Pancreas (tissue), 10 donors: Measurements from ENCODE around the gene XKR7. TPM values are rescaled to one million over a fixed set of nuclear protein-coding genes. Genes with fewer than 3 reads are reported as not detected.

ENCODE experiments used
- ATAC-seq, 4 donors: fragments of 200-7000 bp; cut with Tn5 transposase; one replicate each; pipeline versions ENCODE4 v1.8.0 to v1.9.1; 2020; ENCODE audit warnings: mild to moderate bottlenecking in 4 of 4, moderate library complexity in 4 of 4
- DNase-seq, 6 donors: peaks; one replicate each; pipeline ENCODE4 v3.0.0-alpha.2; 2020
- FAIRE-seq: peaks from 2 replicates; lab custom pipeline; 2012; peaks lifted over from hg19 to GRCh38; lab: Jason Lieb, UNC
- H3K27ac ChIP-seq, 4 donors: fragments of 200-600 bp; sonication (generic); 1 replicate in 3 of 4; 2 replicates in 1 of 4; pipeline versions ENCODE4 v1.5.0 to v1.8.0; 2020
- H3K27me3 ChIP-seq, 4 donors: fragments of 200-600 bp; one replicate each; pipeline ENCODE4 v1.8.0; 2021
- H3K36me3 ChIP-seq, 3 donors: fragments of 200-600 bp; sonication (generic) in 1 of 3; one replicate each; pipeline versions ENCODE4 v1.5.0 to v1.8.0; 2020 to 2021
- H3K4me1 ChIP-seq, 3 donors: fragments of 200-600 bp; one replicate each; pipeline ENCODE4 v1.8.0; 2021
- H3K4me3 ChIP-seq, 4 donors: fragments of 200-600 bp; sonication (generic) in 2 of 4; one replicate each; pipeline versions ENCODE4 v1.5.0 to v1.8.0; 2020 to 2021
- H3K9me3 ChIP-seq, 4 donors: fragments of 200-600 bp; one replicate each; pipeline ENCODE4 v1.8.0; 2021
- WGBS, 2 donors: extraction: QIAGEN DNeasy Blood & Tissue Kit; methylation state at CpG; one replicate each; pipeline ENCODE4 v1.1.7; 2013; 5-methylcytosine and 5-hydroxymethylcytosine counted together
- intact Hi-C, 3 donors: fragments of 100-400 bp; cut with DNase I; formaldehyde crosslinking; loops; one replicate each; pipeline versions ENCODE4 v1.11.1 to v1.14.2; 2022
- polyA plus RNA-seq, 2 donors: library from polyadenylated mRNA; stranded (reverse); fragments of 200-250 nt; gene quantifications; one replicate each; pipeline ENCODE4 v1.2.3, GENCODE V29; 2013
- total RNA-seq, 6 donors: library from RNA; stranded (reverse); fragmentation: NEBNext Ultra II Directional in 4 of 6; extraction: Animal tissue kit (Norgen Biotek cat#: 25700) in 4 of 6; gene quantifications; one replicate each; pipeline versions ENCODE4 v1.2.1 to v1.2.4, GENCODE V29; 2021 to 2023
- TF ChIP-seq, protein P1 (sequence below), 4 donors: fragments of 200-600 bp; sonication (generic) in 3 of 4; IDR thresholded peaks; one replicate each; pipeline versions ENCODE4 v1.5.0 to v1.8.0; 2021; ENCODE audit warnings: antibody characterized with exemption in 4 of 4
- donor health status: healthy with polysubstance abuse.
- donor health status: DM: no; HTN: no; CAD: no; lungs with moderate emphysema.
- donor health status: DM: no; HTN: no; CAD: no.
- donor health status: control.
- donor health status: control.
- donor health status: Bipolar disorder and iron deficiency.
- donor health status: DM: yes; HTN: yes; CAD: no.
- donor health status: DM: no; HTN: no; CAD: no.
- donor health status: DM: no; HTN: no; CAD: no.
- donor health status: DM: yes; HTN: yes; CAD: no.

Gene XKR7
- total and polyA plus RNA-seq, 8 donors, result 0.05 to 1.2 (median 0.33) TPM

- no peak for FAIRE-seq
- H3K4me3 ChIP-seq, result no peak overlapping the region
- H3K36me3 ChIP-seq, result no peaks in the 10 kb centered on the region
- 22 to 24% methylated on average over 17 of the region's 17 CpGs for WGBS, 2 donors
- peak in 1 of 6 donors; percentile 46 for DNase-seq
- H3K27me3 ChIP-seq, result peaks cover 0 to 22% (median 0%) of the 10 kb centered on the region in 4 donors
- ATAC-seq, result peak in 2 of 4 donors; percentile 70 to 75
- intact Hi-C loops, result no loop called here
- no peak overlapping the region for H3K27ac ChIP-seq
- no peaks in the 10 kb centered on the region for H3K9me3 ChIP-seq
- TF ChIP-seq, protein P1, sequence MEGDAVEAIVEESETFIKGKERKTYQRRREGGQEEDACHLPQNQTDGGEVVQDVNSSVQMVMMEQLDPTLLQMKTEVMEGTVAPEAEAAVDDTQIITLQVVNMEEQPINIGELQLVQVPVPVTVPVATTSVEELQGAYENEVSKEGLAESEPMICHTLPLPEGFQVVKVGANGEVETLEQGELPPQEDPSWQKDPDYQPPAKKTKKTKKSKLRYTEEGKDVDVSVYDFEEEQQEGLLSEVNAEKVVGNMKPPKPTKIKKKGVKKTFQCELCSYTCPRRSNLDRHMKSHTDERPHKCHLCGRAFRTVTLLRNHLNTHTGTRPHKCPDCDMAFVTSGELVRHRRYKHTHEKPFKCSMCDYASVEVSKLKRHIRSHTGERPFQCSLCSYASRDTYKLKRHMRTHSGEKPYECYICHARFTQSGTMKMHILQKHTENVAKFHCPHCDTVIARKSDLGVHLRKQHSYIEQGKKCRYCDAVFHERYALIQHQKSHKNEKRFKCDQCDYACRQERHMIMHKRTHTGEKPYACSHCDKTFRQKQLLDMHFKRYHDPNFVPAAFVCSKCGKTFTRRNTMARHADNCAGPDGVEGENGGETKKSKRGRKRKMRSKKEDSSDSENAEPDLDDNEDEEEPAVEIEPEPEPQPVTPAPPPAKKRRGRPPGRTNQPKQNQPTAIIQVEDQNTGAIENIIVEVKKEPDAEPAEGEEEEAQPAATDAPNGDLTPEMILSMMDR (IDR thresholded peaks at IDR 0.05), result no peak
- peaks cover 0 to 3% (median 0%) of the 10 kb centered on the region in 3 donors for H3K4me1 ChIP-seq
These were observed 83.1 kb downstream of the XKR7 start for GRCh38 chr20:32050851-32051556.

GRCh38 chr20:32051720-32052089 is 83.8 kb downstream of the XKR7 start:
- FAIRE-seq (no peak), ATAC-seq (peak in 1 of 4 donors; percentile 15), DNase-seq (no peak)
- H3K4me3 ChIP-seq, result peak overlapping the region in 1 of 4 donors; percentile 38
- H3K27ac ChIP-seq, result no peak overlapping the region
- peaks cover 0 to 3% (median 0%) of the 10 kb centered on the region in 3 donors for H3K4me1 ChIP-seq
- no peaks in the 10 kb centered on the region for H3K9me3 ChIP-seq
- WGBS, 2 donors, result 11 to 15% methylated on average over 13 to 14 of the region's 14 CpGs
- no peaks in the 10 kb centered on the region for H3K36me3 ChIP-seq
- peaks cover 0 to 22% (median 0%) of the 10 kb centered on the region in 4 donors for H3K27me3 ChIP-seq
- intact Hi-C loops, result no loop called here
- TF ChIP-seq, protein P1 (IDR thresholded peaks at IDR 0.05), result no peak

DNA sequence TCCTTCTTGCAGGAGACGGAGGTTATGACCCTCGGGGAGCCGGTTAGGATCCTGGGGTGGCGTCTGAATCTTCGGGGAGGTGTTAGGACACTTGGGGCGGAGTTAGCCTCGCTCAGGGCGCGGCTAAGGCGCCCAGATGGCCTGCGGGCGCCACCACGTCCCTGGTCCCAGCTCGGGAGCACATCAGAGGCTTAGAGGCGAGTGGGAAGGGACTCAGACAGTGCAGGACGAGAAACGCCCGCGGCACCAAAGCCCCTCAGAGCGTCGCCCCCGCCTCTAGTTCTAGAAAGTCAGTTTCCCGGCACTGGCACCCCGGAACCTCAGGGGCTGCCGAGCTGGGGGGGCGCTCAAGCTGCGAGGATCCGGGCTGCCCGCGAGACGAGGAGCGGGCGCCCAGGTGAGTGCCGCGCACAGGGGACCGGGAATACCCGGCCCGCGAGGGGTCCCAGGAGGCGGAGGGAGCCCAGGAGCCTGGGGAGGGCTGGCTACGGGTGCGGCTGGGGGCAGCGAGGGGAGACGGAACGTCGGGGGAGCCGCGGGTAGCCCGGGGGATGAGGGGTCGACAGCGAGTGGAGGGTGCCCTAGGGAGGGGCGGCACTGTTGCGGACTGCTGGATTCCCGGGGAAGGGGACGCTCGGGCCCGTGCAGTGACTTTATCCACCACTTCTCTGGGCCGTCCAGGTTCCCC is 84.3 kb downstream of the XKR7 start, which contains the start of gene HCK:
HCK (plus strand) TSS at position 153 of the 688 bp plus-strand sequence.
- H3K9me3 ChIP-seq, result no peaks in the 10 kb centered on the region
- DNase-seq (peak in 2 of 6 donors; percentile 36 to 51), ATAC-seq (peak in 3 of 4 donors; percentile 57 to 84 (median 77)), FAIRE-seq (no peak)
- 2% methylated on average over 57 to 58 of the region's 58 CpGs for WGBS, 2 donors
- H3K27me3 ChIP-seq, result peaks cover 0 to 22% (median 0%) of the 10 kb centered on the region in 4 donors
- TF ChIP-seq, protein P1 (IDR thresholded peaks at IDR 0.05), result no peak
- H3K36me3 ChIP-seq, result no peaks in the 10 kb centered on the region
- intact Hi-C loops, result no loop called here
- H3K27ac ChIP-seq, result peak within 1 kb of the TSS in 2 of 4 donors; percentile 28 to 62
- peak within 1 kb of the TSS in 3 of 4 donors; percentile 3 to 38 (median 5) for H3K4me3 ChIP-seq
- peaks cover 0 to 3% (median 0%) of the 10 kb centered on the region in 3 donors for H3K4me1 ChIP-seq

DNA sequence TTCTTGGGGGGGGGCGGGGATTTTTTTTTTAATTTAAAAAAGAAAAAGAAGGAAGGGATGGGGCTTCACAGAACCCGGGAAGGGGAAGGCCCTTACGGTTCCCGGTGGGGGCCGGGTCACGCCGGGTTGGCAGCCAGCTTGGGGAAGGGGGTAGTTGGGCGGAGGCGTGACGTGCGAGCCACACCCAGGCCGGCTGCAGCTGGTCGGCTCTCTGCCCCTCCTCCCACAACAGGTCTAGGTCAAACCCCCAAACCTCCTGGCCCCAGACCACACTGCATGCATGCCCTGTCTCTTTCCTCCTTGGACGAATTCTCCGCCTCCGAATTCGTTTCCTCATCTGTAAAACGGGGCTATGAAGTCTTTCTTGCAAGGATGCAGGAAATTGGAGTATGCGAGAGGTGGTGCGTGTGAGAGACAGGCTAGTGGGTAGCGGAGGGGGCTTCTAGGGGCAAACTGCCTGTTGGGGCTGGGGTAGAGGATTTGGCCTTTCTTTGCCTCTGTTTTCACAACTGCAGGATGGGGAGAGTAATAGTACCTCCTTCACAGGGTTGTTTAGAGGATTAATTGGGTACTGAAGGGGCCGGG is 84.9 kb downstream of the XKR7 start:
- TF ChIP-seq, protein P1 (IDR thresholded peaks at IDR 0.05), result no peak
- ATAC-seq (peak in 3 of 4 donors; percentile 30 to 73 (median 67)), DNase-seq (peak in 2 of 6 donors; percentile 46 to 65), FAIRE-seq (no peak)
- H3K27me3 ChIP-seq, result peaks cover 0 to 22% (median 0%) of the 10 kb centered on the region in 4 donors
- H3K4me1 ChIP-seq, result peaks cover 0 to 3% (median 0%) of the 10 kb centered on the region in 3 donors
- H3K36me3 ChIP-seq, result no peaks in the 10 kb centered on the region
- intact Hi-C loops, result no loop called here
- peak overlapping the region in 1 of 4 donors; percentile 38 for H3K4me3 ChIP-seq
- peak overlapping the region in 2 of 4 donors; percentile 28 to 62 for H3K27ac ChIP-seq
- no peaks in the 10 kb centered on the region for H3K9me3 ChIP-seq
- 17 to 20% methylated on average over 18 to 21 of the region's 22 CpGs for WGBS, 2 donors

Other genes with a start within 250 kb of the XKR7 start
- gene BCL2L1, start 245.3 kb upstream of the XKR7 start, total RNA-seq, result 10 to 100 TPM; 27.3 to 59.8 (median 40.0) TPM
- 10 to 100 TPM; 40.8 to 55.5 TPM for gene BCL2L1, start 245.3 kb upstream of the XKR7 start, polyA plus RNA-seq
- gene TPX2, start 228.9 kb upstream of the XKR7 start, total RNA-seq, result 1 to 10 TPM in 1 of 6 donors, under 1 TPM in 4, not detected in 1; 0.20 to 1.5 (median 0.79) TPM
- gene TPX2, start 228.9 kb upstream of the XKR7 start, polyA plus RNA-seq, result under 1 TPM; 0.04 to 0.12 TPM
- 10 to 100 TPM in 1 of 6 donors, 1 to 10 TPM in 5; 1.8 to 10.8 (median 3.8) TPM for gene MYLK2, start 148.8 kb upstream of the XKR7 start, total RNA-seq
- gene MYLK2, start 148.8 kb upstream of the XKR7 start, polyA plus RNA-seq, result 1 to 10 TPM; 3.8 to 4.8 TPM
- 1 to 10 TPM in 1 of 6 donors, under 1 TPM in 3, not detected in 2; 0.16 to 1.1 (median 0.53) TPM for gene FOXS1, start 122.5 kb upstream of the XKR7 start, total RNA-seq
- gene FOXS1, start 122.5 kb upstream of the XKR7 start, polyA plus RNA-seq, result 1 to 10 TPM in 1 of 2 donors, under 1 TPM in 1; 0.91 to 1.7 TPM
- 1 to 10 TPM in 3 of 6 donors, under 1 TPM in 3; 0.35 to 1.6 (median 1.1) TPM for gene DUSP15, start 97.6 kb upstream of the XKR7 start, total RNA-seq
- gene DUSP15, start 97.6 kb upstream of the XKR7 start, polyA plus RNA-seq, result 1 to 10 TPM; 2.5 to 4.3 TPM
- gene TTLL9, start 97.5 kb upstream of the XKR7 start, total RNA-seq, result under 1 TPM in 5 of 6 donors, not detected in 1; 0.14 to 0.41 (median 0.29) TPM
- 1 to 10 TPM in 1 of 2 donors, under 1 TPM in 1; 0.68 to 1.4 TPM for gene TTLL9, start 97.5 kb upstream of the XKR7 start, polyA plus RNA-seq
- gene PDRG1, start 16.1 kb upstream of the XKR7 start, total RNA-seq, result 1 to 10 TPM; 3.6 to 6.9 (median 5.2) TPM
- gene PDRG1, start 16.1 kb upstream of the XKR7 start, polyA plus RNA-seq, result 10 to 100 TPM in 1 of 2 donors, 1 to 10 TPM in 1; 6.9 to 12.0 TPM
- gene CCM2L, start 42.3 kb downstream of the XKR7 start, total RNA-seq, result 1 to 10 TPM in 2 of 6 donors, under 1 TPM in 4; 0.31 to 2.2 (median 0.75) TPM
- gene CCM2L, start 42.3 kb downstream of the XKR7 start, polyA plus RNA-seq, result 1 to 10 TPM; 5.3 to 6.7 TPM
- gene HCK, start 84.1 kb downstream of the XKR7 start, total RNA-seq, result 10 to 100 TPM in 1 of 6 donors, 1 to 10 TPM in 3, under 1 TPM in 2; 0.42 to 12.9 (median 2.3) TPM
- gene HCK, start 84.1 kb downstream of the XKR7 start, polyA plus RNA-seq, result 1 to 10 TPM; 2.1 to 2.3 TPM
- 10 to 100 TPM; 15.3 to 30.2 (median 20.9) TPM for gene TM9SF4, start 141.6 kb downstream of the XKR7 start, total RNA-seq
- 10 to 100 TPM; 12.7 to 23.7 TPM for gene TM9SF4, start 141.6 kb downstream of the XKR7 start, polyA plus RNA-seq
- gene PLAGL2, start 239.6 kb downstream of the XKR7 start, total RNA-seq, result 1 to 10 TPM; 3.3 to 7.2 (median 4.6) TPM
- gene PLAGL2, start 239.6 kb downstream of the XKR7 start, polyA plus RNA-seq, result 1 to 10 TPM; 2.4 to 4.4 TPM
- gene POFUT1, start 239.7 kb downstream of the XKR7 start, total RNA-seq, result 10 to 100 TPM; 10.9 to 20.7 (median 16.8) TPM
- 10 to 100 TPM in 1 of 2 donors, 1 to 10 TPM in 1; 7.3 to 10.3 TPM for gene POFUT1, start 239.7 kb downstream of the XKR7 start, polyA plus RNA-seq